HEK293 (cell line): ENCODE measurements around the gene USP3.
A peak's percentile ranks its signal among the peaks of the same experiment; 100 is the strongest.

Experiments used
- CTCF ChIA-PET: fragments of 350-600 bp; formaldehyde crosslinking; extraction: SDS; loops from one replicate; lab custom pipeline; 2021; ENCODE audit warnings: antibody characterized with exemption; lab: Yijun Ruan, JAX
- POLR2A ChIA-PET: fragments of 300-600 bp; formaldehyde crosslinking; extraction: SDS; loops from one replicate; lab custom pipeline; 2020; ENCODE audit warnings: antibody characterized with exemption, inconsistent platforms; lab: Yijun Ruan, JAX
- H3K27ac ChIP-seq: fragments of 200-500 bp; sonication (Bioruptor generic); 2 replicates; pipeline ENCODE4 v1.5.1; 2014; ENCODE audit warnings: low read depth, low read length, control low read depth, inconsistent platforms; ENCODE audit errors: extremely low read depth
- H3K36me3 ChIP-seq, 2 experiments: fragments of 200-500 bp in 1 of 2; sonication (Bioruptor generic) in 1 of 2; 1 replicate in 1 of 2; 2 replicates in 1 of 2; pipeline ENCODE4 v1.5.1; 2014 to 2017; ENCODE audit warnings: inconsistent platforms in 2 of 2, low read length in 2 of 2; ENCODE audit not compliant: control insufficient read depth in 2 of 2, insufficient read depth in 1 of 2
- H3K4me1 ChIP-seq: fragments of 200-500 bp; sonication (Bioruptor generic); 2 replicates; pipeline ENCODE4 v1.5.1; 2014; ENCODE audit warnings: mild to moderate bottlenecking, low read length, inconsistent platforms; ENCODE audit not compliant: control insufficient read depth, insufficient read depth
- H3K4me3 ChIP-seq: 2 replicates; pipeline ENCODE4 v1.5.1; 2011; ENCODE audit warnings: low read depth, mild to moderate bottlenecking, control low read depth, low read length, moderate library complexity
- H3K9me3 ChIP-seq: fragments of 200-500 bp; sonication (Bioruptor generic); 2 replicates; pipeline ENCODE4 v1.5.1; 2014; ENCODE audit warnings: low read depth, low read length, inconsistent platforms; ENCODE audit not compliant: control insufficient read depth, insufficient read depth
- GLIS1 ChIP-seq: fragments of 450-650 bp; formaldehyde crosslinking; IDR thresholded peaks from 2 replicates; pipeline ENCODE4 v1.5.1; 2016; ENCODE audit warnings: missing biosample characterization, missing genetic modification characterization
- KLF10 ChIP-seq: fragments of 450-650 bp; IDR thresholded peaks from 2 replicates; pipeline ENCODE4 v1.5.1; 2018; ENCODE audit warnings: missing biosample characterization, mild to moderate bottlenecking, missing genetic modification characterization
- SETDB1 ChIP-seq: IDR thresholded peaks from one replicate; pipeline ENCODE4 v1.6.1; 2017; ENCODE audit warnings: mild to moderate bottlenecking, low read length, moderate library complexity, mixed read lengths; ENCODE audit not compliant: insufficient read length
- SP7 ChIP-seq: fragments of 450-650 bp; formaldehyde crosslinking; IDR thresholded peaks from 2 replicates; pipeline ENCODE4 v1.5.1; 2016; ENCODE audit warnings: missing biosample characterization, missing genetic modification characterization
- TRIM28 ChIP-seq: IDR thresholded peaks from 2 replicates; pipeline ENCODE4 v1.6.1; 2011; ENCODE audit warnings: low read length, control low read depth, borderline replicate concordance
- WT1 ChIP-seq: fragments of 450-650 bp; formaldehyde crosslinking; IDR thresholded peaks from 2 replicates; pipeline ENCODE4 v1.5.1; 2016; ENCODE audit warnings: missing biosample characterization, missing genetic modification characterization
- YY1 ChIP-seq: fragments of 450-650 bp; formaldehyde crosslinking; IDR thresholded peaks from 2 replicates; pipeline ENCODE4 v1.5.1; 2018; ENCODE audit warnings: missing biosample characterization, missing genetic modification characterization
- ZEB2 ChIP-seq: fragments of 450-650 bp; formaldehyde crosslinking; IDR thresholded peaks from 2 replicates; pipeline ENCODE4 v1.5.1; 2016; ENCODE audit warnings: missing biosample characterization, missing genetic modification characterization
- ZIC2 ChIP-seq: fragments of 450-650 bp; formaldehyde crosslinking; IDR thresholded peaks from 2 replicates; pipeline ENCODE4 v1.5.1; 2016; ENCODE audit warnings: missing biosample characterization, missing genetic modification characterization
- ZNF292 ChIP-seq: fragments of 450-650 bp; formaldehyde crosslinking; IDR thresholded peaks from 2 replicates; pipeline ENCODE4 v1.5.1; 2016; ENCODE audit warnings: low read depth, missing biosample characterization, missing genetic modification characterization, borderline replicate concordance
- ZNF366 ChIP-seq: fragments of 450-650 bp; formaldehyde crosslinking; conservative IDR thresholded peaks from 2 replicates; pipeline ENCODE4 v1.5.1; 2016; ENCODE audit warnings: missing biosample characterization, missing genetic modification characterization
- ZNF416 ChIP-seq: fragments of 450-650 bp; formaldehyde crosslinking; IDR thresholded peaks from 2 replicates; pipeline ENCODE4 v1.5.1; 2016; ENCODE audit warnings: missing biosample characterization, missing genetic modification characterization
- ZNF473 ChIP-seq: fragments of 450-650 bp; formaldehyde crosslinking; IDR thresholded peaks from 2 replicates; pipeline ENCODE4 v1.5.1; 2017; ENCODE audit warnings: missing biosample characterization, missing genetic modification characterization
- ZNF501 ChIP-seq: fragments of 450-650 bp; formaldehyde crosslinking; IDR thresholded peaks from 2 replicates; pipeline ENCODE4 v1.5.1; 2016; ENCODE audit warnings: missing biosample characterization, missing genetic modification characterization
- ZNF548 ChIP-seq: fragments of 450-650 bp; formaldehyde crosslinking; IDR thresholded peaks from 2 replicates; pipeline ENCODE4 v1.5.1; 2016; ENCODE audit warnings: missing biosample characterization, missing genetic modification characterization
- ZNF555 ChIP-seq: fragments of 450-650 bp; formaldehyde crosslinking; conservative IDR thresholded peaks from 2 replicates; pipeline ENCODE4 v1.5.1; 2017; ENCODE audit warnings: missing biosample characterization, mild to moderate bottlenecking, missing genetic modification characterization, inconsistent platforms
- ZNF626 ChIP-seq: fragments of 450-650 bp; sonication (Bioruptor Pico); formaldehyde crosslinking; IDR thresholded peaks from 2 replicates; pipeline ENCODE4 v1.5.1; 2018; ENCODE audit warnings: missing biosample characterization, missing genetic modification characterization, inconsistent platforms
- ZNF791 ChIP-seq: fragments of 450-650 bp; formaldehyde crosslinking; IDR thresholded peaks from 2 replicates; pipeline ENCODE4 v1.5.1; 2016; ENCODE audit warnings: missing biosample characterization, missing genetic modification characterization
- TF ChIP-seq, protein P1 (sequence below): fragments of 450-650 bp; formaldehyde crosslinking; IDR thresholded peaks from 2 replicates; pipeline ENCODE4 v1.5.1; 2016; ENCODE audit warnings: missing biosample characterization, missing genetic modification characterization
- TF ChIP-seq, protein P2 (sequence below): fragments of 450-650 bp; formaldehyde crosslinking; IDR thresholded peaks from 2 replicates; pipeline ENCODE4 v1.5.1; 2017; ENCODE audit warnings: missing biosample characterization, missing genetic modification characterization
- TF ChIP-seq, protein P3 (sequence below): fragments of 450-650 bp; formaldehyde crosslinking; IDR thresholded peaks from 2 replicates; pipeline ENCODE4 v1.5.1; 2016; ENCODE audit warnings: missing biosample characterization, missing genetic modification characterization, low read depth

The USP3 gene

DNA sequence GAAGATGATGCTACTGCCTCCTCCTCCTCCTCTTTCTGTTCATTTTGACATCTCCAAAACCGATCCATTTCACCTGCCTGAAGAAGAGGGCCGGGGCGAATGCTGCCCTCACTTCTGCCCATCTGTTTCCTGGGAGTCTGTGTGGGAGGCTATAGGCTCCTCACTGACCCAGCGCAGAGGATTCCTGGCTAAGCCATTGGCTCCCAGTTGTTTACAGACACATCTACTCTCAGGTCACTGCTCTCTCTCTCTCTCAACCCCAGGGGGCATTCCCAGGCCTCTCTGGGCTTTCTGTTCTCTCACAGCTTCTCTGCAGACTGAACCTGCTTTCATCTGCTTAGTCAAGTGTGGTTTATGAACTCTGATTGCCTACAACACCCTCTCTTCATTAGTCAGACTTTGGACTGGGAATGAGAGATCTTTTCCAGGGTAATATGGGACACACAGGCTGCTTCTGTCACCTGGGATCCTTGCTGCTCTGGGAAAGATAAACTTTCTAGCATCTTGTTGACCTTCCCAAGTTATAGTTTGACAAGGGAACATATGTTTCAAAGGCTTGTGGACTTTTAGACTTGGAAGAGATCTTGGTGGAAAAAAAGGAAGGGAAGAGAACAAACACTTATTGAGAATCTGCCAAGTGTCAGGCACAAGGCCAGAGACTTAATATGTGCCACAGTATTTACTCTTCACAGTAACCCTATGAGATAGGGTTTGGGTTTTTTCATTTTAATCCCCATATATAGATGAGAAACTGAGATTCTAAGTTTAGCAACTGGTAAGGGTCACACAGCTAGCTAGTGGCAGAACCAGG is 30.2 kb upstream of the USP3 start (continued):
- no peak for TF ChIP-seq ZEB2 (tag by site-specific recombination)
- TF ChIP-seq TRIM28 = no peak

DNA sequence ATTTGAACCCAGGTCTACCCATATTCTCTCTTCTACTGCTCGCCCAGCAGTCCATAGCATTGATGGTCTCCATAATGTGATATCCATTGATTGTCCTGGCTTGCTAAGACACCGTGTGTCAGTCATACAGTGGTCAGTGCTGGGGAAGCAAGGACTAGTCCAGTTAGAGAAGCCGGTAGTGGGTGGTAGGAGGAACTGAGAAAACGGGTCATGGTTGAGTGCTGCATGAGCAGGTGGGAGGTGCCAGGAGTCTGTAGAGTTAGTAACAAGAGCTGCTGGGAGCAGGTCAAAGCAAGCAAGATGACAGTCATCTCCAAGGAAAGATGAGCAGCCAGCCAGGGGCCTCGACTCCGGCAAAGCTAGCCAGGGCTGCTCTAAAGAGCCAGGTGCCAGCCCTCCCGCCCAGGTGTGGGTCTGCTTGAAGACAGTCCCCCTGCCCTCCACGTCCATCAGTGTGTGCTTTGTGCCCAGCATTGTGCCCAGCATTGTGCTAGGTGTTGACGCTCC is 29.5 kb upstream of the USP3 start:
- Histone ChIP-seq H3K9me3 (no peaks in the 10 kb centered on the region), H3K4me1 (peaks cover 14% of the 10 kb centered on the region), H3K27ac (no peak overlapping the region), H3K36me3 (no peaks in the 10 kb centered on the region), H3K4me3 (no peak overlapping the region)
- CTCF ChIA-PET = interaction anchor here (2.0 to 2.4 kb wide), 2 partner anchors 9 to 13 kb away, joined by 8 to 11 read pairs; no protein-coding TSS in a partner anchor
- no peak for TF ChIP-seq ZNF555
- peak; percentile 25; the same call in 1 of the 2 replicates for TF ChIP-seq SP7 (tag by site-specific recombination)
- TF ChIP-seq TRIM28 = no peak
- no peak for TF ChIP-seq ZNF548 (tag by site-specific recombination)
- TF ChIP-seq, protein P1, sequence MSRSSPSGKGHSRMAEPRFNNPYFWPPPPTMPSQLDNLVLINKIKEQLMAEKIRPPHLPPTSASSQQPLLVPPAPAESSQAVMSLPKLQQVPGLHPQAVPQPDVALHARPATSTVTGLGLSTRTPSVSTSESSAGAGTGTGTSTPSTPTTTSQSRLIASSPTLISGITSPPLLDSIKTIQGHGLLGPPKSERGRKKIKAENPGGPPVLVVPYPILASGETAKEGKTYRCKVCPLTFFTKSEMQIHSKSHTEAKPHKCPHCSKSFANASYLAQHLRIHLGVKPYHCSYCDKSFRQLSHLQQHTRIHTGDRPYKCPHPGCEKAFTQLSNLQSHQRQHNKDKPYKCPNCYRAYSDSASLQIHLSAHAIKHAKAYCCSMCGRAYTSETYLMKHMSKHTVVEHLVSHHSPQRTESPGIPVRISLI (tag by site-specific recombination) = 0 out of 2 replicates have a peak, but pooled peaks have one; percentile 17
- TF ChIP-seq WT1 (tag by site-specific recombination) = peak; percentile 47; the same call in 1 of the 2 replicates
- POLR2A ChIA-PET = no interaction called here

DNA sequence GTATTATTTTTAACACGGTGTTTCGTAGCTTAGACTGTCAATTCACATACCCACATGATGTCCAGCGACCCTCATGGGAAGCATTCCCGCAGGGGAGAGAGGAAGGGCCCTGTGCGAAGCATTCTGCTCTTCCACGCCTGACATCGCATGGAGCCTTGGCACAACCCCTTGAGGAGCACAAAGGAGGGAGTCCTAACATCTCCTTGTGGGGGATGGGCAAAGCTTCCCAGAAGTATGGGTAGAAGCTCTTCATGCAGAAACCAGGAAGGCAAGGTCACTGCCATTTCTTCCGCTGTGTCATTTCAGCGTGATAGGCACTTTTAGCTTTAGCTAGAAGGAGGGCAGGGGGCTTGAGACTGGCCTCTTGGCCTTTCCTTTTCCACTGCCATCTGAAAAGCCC is 28.7 kb upstream of the USP3 start:
- H3K36me3 ChIP-seq = no peaks in the 10 kb centered on the region
- H3K4me3 ChIP-seq = no peak overlapping the region
- H3K4me1 ChIP-seq = peaks cover 21% of the 10 kb centered on the region
- ChIA-PET CTCF (interaction anchor here (2.0 to 2.4 kb wide), 2 partner anchors 9 to 12 kb away, joined by 8 to 11 read pairs; no protein-coding TSS in a partner anchor), POLR2A (interaction anchor here (1.1 kb wide), 1 partner anchor 30 kb away, joined by 3 read pairs; no protein-coding TSS in a partner anchor)
- no peaks in the 10 kb centered on the region for H3K9me3 ChIP-seq
- H3K27ac ChIP-seq = no peak overlapping the region
- no peak for TF ChIP-seq ZNF791
- TF ChIP-seq ZNF366 = no peak
- TF ChIP-seq ZNF501 (tag by site-specific recombination) = no peak
- no peak for TF ChIP-seq ZNF473 (tag by site-specific recombination)
- no peak for TF ChIP-seq ZNF555
- TF ChIP-seq, protein P2, sequence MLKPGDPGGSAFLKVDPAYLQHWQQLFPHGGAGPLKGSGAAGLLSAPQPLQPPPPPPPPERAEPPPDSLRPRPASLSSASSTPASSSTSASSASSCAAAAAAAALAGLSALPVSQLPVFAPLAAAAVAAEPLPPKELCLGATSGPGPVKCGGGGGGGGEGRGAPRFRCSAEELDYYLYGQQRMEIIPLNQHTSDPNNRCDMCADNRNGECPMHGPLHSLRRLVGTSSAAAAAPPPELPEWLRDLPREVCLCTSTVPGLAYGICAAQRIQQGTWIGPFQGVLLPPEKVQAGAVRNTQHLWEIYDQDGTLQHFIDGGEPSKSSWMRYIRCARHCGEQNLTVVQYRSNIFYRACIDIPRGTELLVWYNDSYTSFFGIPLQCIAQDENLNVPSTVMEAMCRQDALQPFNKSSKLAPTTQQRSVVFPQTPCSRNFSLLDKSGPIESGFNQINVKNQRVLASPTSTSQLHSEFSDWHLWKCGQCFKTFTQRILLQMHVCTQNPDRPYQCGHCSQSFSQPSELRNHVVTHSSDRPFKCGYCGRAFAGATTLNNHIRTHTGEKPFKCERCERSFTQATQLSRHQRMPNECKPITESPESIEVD = no peak
- no peak for TF ChIP-seq SETDB1
- no peak for TF ChIP-seq ZIC2 (tag by site-specific recombination)
- no peak for TF ChIP-seq ZNF416 (tag by site-specific recombination)
- TF ChIP-seq KLF10 (tag by site-specific recombination) = no peak
- TF ChIP-seq ZNF626 = no peak
- no peak for TF ChIP-seq YY1
- no peak for TF ChIP-seq ZNF292 (tag by site-specific recombination)
- TF ChIP-seq, protein P3, sequence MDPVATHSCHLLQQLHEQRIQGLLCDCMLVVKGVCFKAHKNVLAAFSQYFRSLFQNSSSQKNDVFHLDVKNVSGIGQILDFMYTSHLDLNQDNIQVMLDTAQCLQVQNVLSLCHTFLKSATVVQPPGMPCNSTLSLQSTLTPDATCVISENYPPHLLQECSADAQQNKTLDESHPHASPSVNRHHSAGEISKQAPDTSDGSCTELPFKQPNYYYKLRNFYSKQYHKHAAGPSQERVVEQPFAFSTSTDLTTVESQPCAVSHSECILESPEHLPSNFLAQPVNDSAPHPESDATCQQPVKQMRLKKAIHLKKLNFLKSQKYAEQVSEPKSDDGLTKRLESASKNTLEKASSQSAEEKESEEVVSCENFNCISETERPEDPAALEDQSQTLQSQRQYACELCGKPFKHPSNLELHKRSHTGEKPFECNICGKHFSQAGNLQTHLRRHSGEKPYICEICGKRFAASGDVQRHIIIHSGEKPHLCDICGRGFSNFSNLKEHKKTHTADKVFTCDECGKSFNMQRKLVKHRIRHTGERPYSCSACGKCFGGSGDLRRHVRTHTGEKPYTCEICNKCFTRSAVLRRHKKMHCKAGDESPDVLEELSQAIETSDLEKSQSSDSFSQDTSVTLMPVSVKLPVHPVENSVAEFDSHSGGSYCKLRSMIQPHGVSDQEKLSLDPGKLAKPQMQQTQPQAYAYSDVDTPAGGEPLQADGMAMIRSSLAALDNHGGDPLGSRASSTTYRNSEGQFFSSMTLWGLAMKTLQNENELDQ (tag by site-specific recombination) = no peak
- TF ChIP-seq WT1 (tag by site-specific recombination) = no peak
- TF ChIP-seq GLIS1 = no peak
